Tibial artery (tissue), 4 donors: ENCODE data around the gene SLC35F1.

Experiments
- DNase-seq, 2 donors: peaks; one replicate each; pipeline ENCODE4 v3.0.0-alpha.2; 2019
- H3K27ac ChIP-seq, 2 donors: fragments of 200-600 bp; sonication (generic) in 1 of 2; 1 replicate in 1 of 2; 2 replicates in 1 of 2; pipeline ENCODE4 v1.5.1; 2018 to 2019; ENCODE audit warnings: mild to moderate bottlenecking in 1 of 2
- H3K27me3 ChIP-seq, 2 donors: fragments of 200-600 bp; sonication (generic) in 1 of 2; one replicate each; pipeline versions ENCODE4 v1.5.1 to v1.6.0; 2016 to 2019
- H3K36me3 ChIP-seq, 3 donors: fragments of 200-600 bp; sonication (generic) in 2 of 3; one replicate each; pipeline ENCODE4 v1.5.1; 2016 to 2019; ENCODE audit warnings: mild to moderate bottlenecking in 2 of 3
- H3K4me1 ChIP-seq, 4 donors: fragments of 200-600 bp; sonication (generic) in 2 of 4; 1 replicate in 3 of 4; 2 replicates in 1 of 4; pipeline ENCODE4 v1.5.1; 2016 to 2019
- H3K4me3 ChIP-seq, 2 donors: fragments of 200-600 bp; sonication (generic) in 1 of 2; 1 replicate in 1 of 2; 2 replicates in 1 of 2; pipeline ENCODE4 v1.5.1; 2018 to 2019; ENCODE audit warnings: mild to moderate bottlenecking in 2 of 2
- H3K9me3 ChIP-seq, 3 donors: fragments of 200-600 bp; sonication (generic) in 1 of 3; one replicate each; pipeline ENCODE4 v1.5.1; 2016 to 2019
- intact Hi-C: fragments of 100-400 bp; cut with DNase I; formaldehyde crosslinking; loops from one replicate; pipeline ENCODE4 v1.15.0; 2023; ENCODE audit warnings: low total_unique reads
- TF ChIP-seq, protein P1 (sequence below), 2 experiments: fragments of 200-600 bp in 1 of 2; fragments of 450-650 bp in 1 of 2; IDR thresholded peaks; one replicate each; pipeline ENCODE4 v1.5.1; 2017 to 2019; ENCODE audit warnings: antibody characterized with exemption in 2 of 2, mild to moderate bottlenecking in 1 of 2, moderate library complexity in 1 of 2

The SLC35F1 gene

DNA sequence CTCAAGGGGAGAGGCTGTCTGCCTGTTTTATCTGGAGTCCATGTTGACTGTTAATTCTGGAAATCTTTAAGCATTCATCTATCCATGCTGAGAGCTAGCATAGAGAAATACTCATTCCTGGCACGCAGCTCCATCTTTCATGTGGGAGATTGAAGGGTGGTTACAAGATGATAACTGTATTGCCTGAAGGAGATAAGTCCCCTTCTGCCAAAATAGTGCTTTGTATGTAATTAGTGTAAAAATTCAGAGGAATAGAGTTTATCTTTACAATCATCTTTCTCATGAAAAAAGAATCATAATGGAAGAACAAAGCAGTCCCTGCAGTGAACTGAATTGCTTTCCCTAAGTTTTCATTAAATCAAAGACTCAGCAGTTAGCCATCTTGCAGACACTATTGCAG, 256.5 kb downstream of the SLC35F1 start:
- Histone ChIP-seq H3K9me3 (no peaks in the 10 kb centered on the region), H3K27me3 (no peaks in the 10 kb centered on the region), H3K36me3 (no peaks in the 10 kb centered on the region), H3K27ac (no peak overlapping the region), H3K4me1 (no peaks in the 10 kb centered on the region), H3K4me3 (no peak overlapping the region)
- TF ChIP-seq, protein P1, sequence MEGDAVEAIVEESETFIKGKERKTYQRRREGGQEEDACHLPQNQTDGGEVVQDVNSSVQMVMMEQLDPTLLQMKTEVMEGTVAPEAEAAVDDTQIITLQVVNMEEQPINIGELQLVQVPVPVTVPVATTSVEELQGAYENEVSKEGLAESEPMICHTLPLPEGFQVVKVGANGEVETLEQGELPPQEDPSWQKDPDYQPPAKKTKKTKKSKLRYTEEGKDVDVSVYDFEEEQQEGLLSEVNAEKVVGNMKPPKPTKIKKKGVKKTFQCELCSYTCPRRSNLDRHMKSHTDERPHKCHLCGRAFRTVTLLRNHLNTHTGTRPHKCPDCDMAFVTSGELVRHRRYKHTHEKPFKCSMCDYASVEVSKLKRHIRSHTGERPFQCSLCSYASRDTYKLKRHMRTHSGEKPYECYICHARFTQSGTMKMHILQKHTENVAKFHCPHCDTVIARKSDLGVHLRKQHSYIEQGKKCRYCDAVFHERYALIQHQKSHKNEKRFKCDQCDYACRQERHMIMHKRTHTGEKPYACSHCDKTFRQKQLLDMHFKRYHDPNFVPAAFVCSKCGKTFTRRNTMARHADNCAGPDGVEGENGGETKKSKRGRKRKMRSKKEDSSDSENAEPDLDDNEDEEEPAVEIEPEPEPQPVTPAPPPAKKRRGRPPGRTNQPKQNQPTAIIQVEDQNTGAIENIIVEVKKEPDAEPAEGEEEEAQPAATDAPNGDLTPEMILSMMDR (IDR thresholded peaks at IDR 0.05), result no peak
- DNase-seq, result no peak
- intact Hi-C loops, result no loop called here

DNA sequence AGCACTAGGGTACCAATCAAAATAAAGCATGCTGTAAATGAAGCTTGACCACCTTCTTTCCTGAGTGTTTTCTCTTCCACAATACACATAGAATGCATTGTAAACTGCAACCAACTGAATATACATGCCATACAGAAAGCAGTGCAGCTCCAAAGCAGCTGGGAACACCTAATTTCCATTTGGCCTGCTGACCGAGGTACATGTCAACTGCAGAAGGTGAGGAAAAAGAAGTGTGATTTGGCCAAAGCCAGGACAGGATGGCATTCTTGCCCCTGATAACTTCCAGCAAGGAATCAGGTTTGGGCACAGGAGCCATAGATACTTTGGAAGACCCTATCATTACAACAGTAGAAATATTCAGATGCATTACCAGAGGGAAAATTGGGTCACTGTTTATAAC, 258.4 kb downstream of the SLC35F1 start:
- no peaks in the 10 kb centered on the region for H3K27me3 ChIP-seq
- H3K27ac ChIP-seq, result no peak overlapping the region
- H3K36me3 ChIP-seq, result no peaks in the 10 kb centered on the region
- no peaks in the 10 kb centered on the region for H3K9me3 ChIP-seq
- no peak overlapping the region for H3K4me3 ChIP-seq
- intact Hi-C loops, result no loop called here
- TF ChIP-seq, protein P1 (IDR thresholded peaks at IDR 0.05), result no peak
- no peaks in the 10 kb centered on the region for H3K4me1 ChIP-seq
- no peak for DNase-seq

DNA sequence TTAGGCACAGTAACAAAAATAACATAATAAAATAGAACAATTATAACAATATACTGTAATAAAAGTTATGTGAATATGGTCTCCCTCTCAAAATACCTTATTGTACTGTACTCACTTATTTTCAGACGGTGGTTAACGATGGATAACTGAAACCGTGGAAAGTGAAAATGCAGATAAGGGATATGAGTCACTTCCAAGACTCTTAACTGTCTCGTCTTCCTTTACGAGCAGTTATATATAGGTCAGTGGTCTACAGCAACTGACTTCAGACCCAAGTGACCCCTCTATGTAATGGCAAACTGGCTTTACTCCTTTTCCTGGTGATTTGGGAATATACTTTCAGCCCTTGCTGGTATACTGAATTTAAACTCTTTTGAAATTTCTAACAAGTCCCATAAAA, 261.4 kb downstream of the SLC35F1 start:
- Histone ChIP-seq H3K27ac (no peak overlapping the region), H3K4me1 (no peaks in the 10 kb centered on the region), H3K9me3 (peaks cover 0 to 3% (median 3%) of the 10 kb centered on the region in 3 donors), H3K27me3 (no peaks in the 10 kb centered on the region), H3K4me3 (no peak overlapping the region), H3K36me3 (no peaks in the 10 kb centered on the region)
- intact Hi-C loops, result no loop called here
- TF ChIP-seq, protein P1 (IDR thresholded peaks at IDR 0.05), result no peak
- no peak for DNase-seq

DNA sequence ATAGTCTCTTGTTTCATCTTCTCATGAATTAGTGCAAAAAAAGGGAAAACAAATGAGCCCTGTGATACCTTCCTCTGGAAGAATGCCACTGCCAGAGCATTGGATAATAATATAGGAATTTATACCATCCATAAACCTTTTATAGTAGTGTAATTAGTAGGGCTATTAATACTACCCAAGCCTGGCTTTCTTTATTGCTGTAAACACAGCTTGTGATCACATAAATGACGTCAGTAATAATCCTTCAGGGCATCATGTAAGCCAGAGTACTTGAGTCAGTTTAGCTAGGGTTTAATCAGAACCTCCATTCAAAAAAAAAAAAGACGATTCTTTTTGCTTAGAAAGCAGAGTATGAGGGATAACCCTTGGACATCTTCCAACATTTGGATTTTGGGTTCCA, 264.8 kb downstream of the SLC35F1 start:
- intact Hi-C loops, result no loop called here
- H3K4me3 ChIP-seq, result no peak overlapping the region
- H3K4me1 ChIP-seq, result no peaks in the 10 kb centered on the region
- H3K9me3 ChIP-seq, result peaks cover 4 to 14% (median 10%) of the 10 kb centered on the region in 3 donors
- DNase-seq, result no peak
- H3K36me3 ChIP-seq, result no peaks in the 10 kb centered on the region
- no peak overlapping the region for H3K27ac ChIP-seq
- no peaks in the 10 kb centered on the region for H3K27me3 ChIP-seq
- TF ChIP-seq, protein P1 (IDR thresholded peaks at IDR 0.05), result no peak

DNA sequence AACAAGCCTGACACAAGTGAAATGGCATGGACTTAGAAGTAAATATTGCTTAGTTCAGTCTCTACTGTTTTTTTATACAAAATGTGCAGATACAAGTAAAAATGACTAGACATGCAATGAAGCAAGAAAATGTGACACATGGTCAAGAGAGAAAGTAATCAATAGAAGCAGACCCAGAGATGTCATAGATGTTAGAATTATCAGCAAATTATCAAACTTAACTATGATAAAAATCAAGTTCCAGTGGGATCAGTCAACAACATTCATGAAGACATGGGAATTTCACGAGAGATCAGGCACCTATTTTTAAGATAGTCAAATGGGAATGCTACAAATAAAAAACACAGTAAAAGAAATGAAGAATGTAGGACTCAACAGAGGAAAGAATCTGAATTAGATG, 267.0 kb downstream of the SLC35F1 start:
- Histone ChIP-seq H3K9me3 (peaks cover 4 to 14% (median 10%) of the 10 kb centered on the region in 3 donors), H3K4me3 (no peak overlapping the region), H3K36me3 (no peaks in the 10 kb centered on the region), H3K27ac (no peak overlapping the region), H3K27me3 (no peaks in the 10 kb centered on the region), H3K4me1 (no peaks in the 10 kb centered on the region)
- TF ChIP-seq, protein P1 (IDR thresholded peaks at IDR 0.05), result no peak
- no peak for DNase-seq
- intact Hi-C loops, result no loop called here

DNA sequence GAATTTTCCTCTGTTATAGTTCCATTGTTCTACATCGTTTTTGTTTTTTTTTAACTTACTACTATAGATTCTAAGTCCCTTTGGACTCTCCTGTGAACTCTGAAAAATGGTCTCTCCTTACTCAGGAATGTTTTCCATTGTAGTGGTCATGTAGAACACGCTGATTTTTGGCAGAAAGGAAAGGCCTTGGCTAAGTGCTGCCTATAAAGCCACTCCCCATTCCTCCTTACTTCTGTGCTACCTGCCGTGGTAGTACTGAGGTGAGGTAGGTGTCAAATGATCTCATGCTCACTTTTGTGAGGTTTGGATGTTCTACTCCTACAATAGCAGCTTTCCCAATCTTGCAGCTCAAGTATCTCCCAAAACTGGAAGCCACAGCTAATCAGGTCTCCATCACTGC, 270.7 kb downstream of the SLC35F1 start:
- H3K27me3 ChIP-seq, result no peaks in the 10 kb centered on the region
- H3K27ac ChIP-seq, result no peak overlapping the region
- H3K4me3 ChIP-seq, result no peak overlapping the region
- DNase-seq, result no peak
- H3K9me3 ChIP-seq, result peaks cover 4 to 14% (median 10%) of the 10 kb centered on the region in 3 donors
- TF ChIP-seq, protein P1 (IDR thresholded peaks at IDR 0.05), result no peak
- no peaks in the 10 kb centered on the region for H3K4me1 ChIP-seq
- intact Hi-C loops, result no loop called here
- H3K36me3 ChIP-seq, result no peaks in the 10 kb centered on the region
